MM.1S (cell line): Measurements from ENCODE around the gene PHC3.
A peak's percentile ranks its signal among the peaks of the same experiment; 100 is the strongest.

Experiments
- DNase-seq: peaks from one replicate; pipeline ENCODE4 v3.0.0-alpha.2; 2015
- H2AFZ ChIP-seq: fragments of 300-600 bp; sonication (generic); 2 replicates; pipeline ENCODE4 v1.6.0; 2016; ENCODE audit warnings: antibody characterized with exemption, low read length
- H3F3A ChIP-seq: fragments of 300-600 bp; sonication (generic); 2 replicates; pipeline ENCODE4 v1.6.1; 2016; ENCODE audit warnings: mild to moderate bottlenecking, antibody characterized with exemption, low read length, moderate library complexity, mixed read lengths; ENCODE audit not compliant: insufficient read depth
- H3K27ac ChIP-seq: fragments of 300-600 bp; sonication (generic); 2 replicates; pipeline ENCODE4 v1.5.1; 2016; ENCODE audit warnings: mild to moderate bottlenecking, low read length
- H3K27me3 ChIP-seq: fragments of 300-600 bp; sonication (generic); replicated peaks from 2 replicates; pipeline ENCODE4 v1.6.0; 2016; ENCODE audit warnings: low read length; ENCODE audit not compliant: insufficient read depth
- H3K36me3 ChIP-seq: fragments of 300-600 bp; sonication (generic); replicated peaks from 2 replicates; pipeline ENCODE4 v1.6.1; 2016; ENCODE audit warnings: mild to moderate bottlenecking, low read length, mixed read lengths; ENCODE audit not compliant: insufficient read depth
- H3K4me1 ChIP-seq: fragments of 300-600 bp; sonication (generic); 2 replicates; pipeline ENCODE4 v1.6.1; 2016; ENCODE audit warnings: low read length, mixed read lengths
- H3K4me2 ChIP-seq: fragments of 300-600 bp; sonication (generic); 2 replicates; pipeline ENCODE4 v1.6.0; 2016; ENCODE audit warnings: low read depth, low read length
- H3K4me3 ChIP-seq: fragments of 300-600 bp; sonication (generic); 2 replicates; pipeline ENCODE4 v1.5.1; 2016; ENCODE audit warnings: low read length, mixed read lengths
- H3K79me2 ChIP-seq: fragments of 300-600 bp; sonication (generic); 2 replicates; pipeline ENCODE4 v1.6.1; 2016; ENCODE audit warnings: mixed run types, low read length, mixed read lengths
- H3K9ac ChIP-seq: fragments of 300-600 bp; sonication (generic); 2 replicates; pipeline ENCODE4 v1.6.1; 2016; ENCODE audit warnings: low read length, mixed read lengths
- H3K9me2 ChIP-seq: fragments of 300-600 bp; sonication (generic); replicated peaks from 2 replicates; pipeline ENCODE4 v1.6.1; 2016; ENCODE audit warnings: mild to moderate bottlenecking, low read length, mixed read lengths; ENCODE audit not compliant: insufficient read depth
- H3K9me3 ChIP-seq: fragments of 300-600 bp; sonication (generic); replicated peaks from 2 replicates; pipeline ENCODE4 v1.6.1; 2016; ENCODE audit warnings: mild to moderate bottlenecking, low read length, mixed read lengths; ENCODE audit not compliant: insufficient read depth
- H4K20me1 ChIP-seq: fragments of 300-600 bp; sonication (generic); 2 replicates; pipeline ENCODE4 v1.6.1; 2016; ENCODE audit warnings: mild to moderate bottlenecking, low read length, moderate library complexity, mixed read lengths; ENCODE audit not compliant: insufficient read depth
- EZH2 ChIP-seq: fragments of 300-600 bp; sonication (generic); optimal IDR thresholded peaks from 2 replicates; pipeline ENCODE3; 2017; ENCODE audit warnings: low read depth, mild to moderate bottlenecking, antibody characterized with exemption, low read length, mixed read lengths
- EZH2phosphoT487 ChIP-seq: fragments of 300-600 bp; sonication (generic); IDR thresholded peaks from 2 replicates; pipeline ENCODE4 v1.6.1; 2018; ENCODE audit warnings: antibody characterized with exemption, low read length
- TF ChIP-seq, protein P1 (sequence below): fragments of 300-600 bp; sonication (generic); IDR thresholded peaks from 2 replicates; pipeline ENCODE4 v1.5.1; 2016; ENCODE audit warnings: antibody characterized with exemption, low read length, mixed read lengths

PHC3 gene

DNA sequence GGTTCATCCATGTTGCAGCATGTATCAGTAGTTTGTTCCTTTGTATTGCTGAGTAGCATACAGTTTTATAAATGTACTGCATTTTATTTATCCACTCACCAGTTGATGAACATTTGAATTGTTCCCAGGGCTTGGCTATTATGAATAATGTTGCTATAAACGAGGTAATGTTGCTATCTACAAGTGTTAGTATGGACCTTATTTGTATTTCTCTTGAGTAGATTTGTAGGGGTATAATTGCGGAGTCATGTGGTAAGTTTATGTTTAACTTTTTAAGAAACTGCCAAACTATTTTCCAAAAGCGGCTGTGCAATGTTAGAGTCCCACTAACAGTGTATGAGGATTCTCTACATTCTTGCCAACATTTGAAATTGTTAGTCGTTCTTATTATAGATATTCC is 130.8 kb downstream of the PHC3 start:
- Histone ChIP-seq H2AFZ (no peak overlapping the region), H3K27ac (no peak overlapping the region), H4K20me1 (no peaks in the 10 kb centered on the region), H3K36me3 (no peaks in the 10 kb centered on the region), H3K4me1 (peaks cover 40% of the 10 kb centered on the region), H3K4me2 (no peak overlapping the region), H3K9ac (no peak overlapping the region), H3F3A (peaks cover 32% of the 10 kb centered on the region), H3K9me3 (no peaks in the 10 kb centered on the region), H3K9me2 (no peaks in the 10 kb centered on the region), H3K27me3 (no peaks in the 10 kb centered on the region), H3K4me3 (no peak overlapping the region), H3K79me2 (peaks cover 85% of the 10 kb centered on the region)
- TF ChIP-seq, protein P1, sequence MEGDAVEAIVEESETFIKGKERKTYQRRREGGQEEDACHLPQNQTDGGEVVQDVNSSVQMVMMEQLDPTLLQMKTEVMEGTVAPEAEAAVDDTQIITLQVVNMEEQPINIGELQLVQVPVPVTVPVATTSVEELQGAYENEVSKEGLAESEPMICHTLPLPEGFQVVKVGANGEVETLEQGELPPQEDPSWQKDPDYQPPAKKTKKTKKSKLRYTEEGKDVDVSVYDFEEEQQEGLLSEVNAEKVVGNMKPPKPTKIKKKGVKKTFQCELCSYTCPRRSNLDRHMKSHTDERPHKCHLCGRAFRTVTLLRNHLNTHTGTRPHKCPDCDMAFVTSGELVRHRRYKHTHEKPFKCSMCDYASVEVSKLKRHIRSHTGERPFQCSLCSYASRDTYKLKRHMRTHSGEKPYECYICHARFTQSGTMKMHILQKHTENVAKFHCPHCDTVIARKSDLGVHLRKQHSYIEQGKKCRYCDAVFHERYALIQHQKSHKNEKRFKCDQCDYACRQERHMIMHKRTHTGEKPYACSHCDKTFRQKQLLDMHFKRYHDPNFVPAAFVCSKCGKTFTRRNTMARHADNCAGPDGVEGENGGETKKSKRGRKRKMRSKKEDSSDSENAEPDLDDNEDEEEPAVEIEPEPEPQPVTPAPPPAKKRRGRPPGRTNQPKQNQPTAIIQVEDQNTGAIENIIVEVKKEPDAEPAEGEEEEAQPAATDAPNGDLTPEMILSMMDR: no peak
- no peak for TF ChIP-seq EZH2phosphoT487
- TF ChIP-seq EZH2: no peak
- no peak for DNase-seq

DNA sequence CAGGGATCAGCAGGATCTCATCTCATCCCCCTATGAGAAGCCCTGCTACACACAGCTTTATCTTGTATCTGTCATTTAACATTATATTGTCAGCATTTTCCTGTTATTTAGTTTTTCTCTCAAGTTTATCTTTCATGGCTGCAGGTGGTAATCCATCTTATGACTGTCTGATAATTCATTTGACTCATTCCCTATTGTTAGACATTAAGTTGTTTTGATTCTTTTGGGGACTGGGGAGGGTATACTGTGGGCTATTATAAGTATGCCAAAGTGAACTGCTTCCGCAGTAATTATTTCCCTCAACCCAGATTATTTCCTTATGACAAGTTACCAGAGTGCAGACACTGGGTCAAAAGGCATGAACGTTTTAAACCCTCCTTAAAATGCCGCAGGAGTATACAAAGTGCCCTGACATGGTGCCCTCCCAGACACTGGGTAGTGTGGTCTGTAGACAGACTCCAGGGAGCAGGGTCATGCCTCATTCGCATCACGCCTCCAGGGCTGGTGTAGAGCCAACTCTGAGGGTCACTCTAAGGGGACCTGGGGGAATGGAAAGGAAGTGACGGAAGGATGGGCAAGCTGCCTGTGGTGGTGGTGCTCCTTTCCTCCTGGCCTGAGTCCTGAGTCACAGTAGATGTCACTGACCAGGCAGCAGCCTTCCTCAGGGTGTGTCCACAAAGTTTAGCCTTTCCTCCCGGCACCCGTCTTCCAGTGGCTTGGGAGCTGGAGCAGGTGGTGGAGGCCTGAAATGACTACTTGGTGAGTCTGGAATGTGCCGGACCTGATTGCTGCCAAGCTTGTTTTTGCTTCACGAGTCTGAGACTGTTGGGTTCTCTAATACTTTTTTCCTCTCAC is 132.2 kb downstream of the PHC3 start:
- Histone ChIP-seq H3K4me2 (no peak overlapping the region), H3K9me3 (no peaks in the 10 kb centered on the region), H4K20me1 (no peaks in the 10 kb centered on the region), H3K79me2 (peaks cover 80% of the 10 kb centered on the region), H3K9ac (no peak overlapping the region), H3K27me3 (no peaks in the 10 kb centered on the region), H3K36me3 (no peaks in the 10 kb centered on the region), H3K4me1 (peaks cover 39% of the 10 kb centered on the region), H3K9me2 (no peaks in the 10 kb centered on the region), H3K4me3 (no peak overlapping the region), H3K27ac (no peak overlapping the region), H2AFZ (no peak overlapping the region), H3F3A (peaks cover 36% of the 10 kb centered on the region)
- TF ChIP-seq, protein P1: no peak
- TF ChIP-seq EZH2phosphoT487 (no peak), EZH2 (no peak)
- no peak for DNase-seq

DNA sequence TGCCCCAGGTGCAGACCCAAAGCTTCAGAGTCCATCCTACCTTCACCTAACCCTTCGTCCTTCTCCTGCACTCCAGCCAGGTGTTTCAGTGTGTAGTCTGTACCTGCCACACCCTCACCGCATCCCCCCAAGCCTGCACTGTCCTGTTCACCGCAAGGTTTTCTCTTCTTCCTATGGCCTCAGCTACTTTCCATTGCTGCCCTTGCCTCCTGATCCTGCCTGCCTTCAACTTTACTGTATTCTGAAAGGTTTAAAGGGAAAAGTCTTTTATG is 134.5 kb downstream of the PHC3 start:
- H3K4me1 ChIP-seq: peaks cover 41% of the 10 kb centered on the region
- TF ChIP-seq, protein P1: no peak
- no peak for TF ChIP-seq EZH2phosphoT487
- no peak for TF ChIP-seq EZH2
- no peaks in the 10 kb centered on the region for H3K9me3 ChIP-seq
- peak overlapping the region; percentile 91 for H3K27ac ChIP-seq
- H3K9ac ChIP-seq: peak overlapping the region; percentile 34; the same call in 1 of the 2 replicates
- H3F3A ChIP-seq: peaks cover 42% of the 10 kb centered on the region
- no peaks in the 10 kb centered on the region for H3K9me2 ChIP-seq
- no peak overlapping the region for H2AFZ ChIP-seq
- H4K20me1 ChIP-seq: no peaks in the 10 kb centered on the region
- 0 out of 2 replicates have a peak overlapping the region, but pooled peaks have one; percentile 22 for H3K4me3 ChIP-seq
- H3K79me2 ChIP-seq: peaks cover 64% of the 10 kb centered on the region
- H3K4me2 ChIP-seq: peak overlapping the region; percentile 82
- DNase-seq: no peak
- H3K27me3 ChIP-seq: no peaks in the 10 kb centered on the region
- H3K36me3 ChIP-seq: no peaks in the 10 kb centered on the region
